ENCODE results near the gene MYL4.

Gene MYL4

GRCh38 chr17:47231334-47231733, 22.2 kb downstream of the MYL4 start:
- peak overlapping the region; percentile 48 for H3K4me3 ChIP-seq (ENCODE audit: low read depth, low read length, poor library complexity, severe bottlenecking)

GRCh38 chr17:47231866-47232265, 22.7 kb downstream of the MYL4 start:
- H3K9ac ChIP-seq (ENCODE audit: low read length), result no peak overlapping the region
- TF ChIP-seq CTCF (IDR thresholded peaks at IDR 0.05; ENCODE audit: low read length) (no peak), EZH2 (IDR thresholded peaks at IDR 0.05; ENCODE audit: borderline replicate concordance, low read length) (no peak)
- H3K79me2 ChIP-seq (ENCODE audit: insufficient read depth, low read length), result no peaks in the 10 kb centered on the region
- no peak overlapping the region for H3K4me2 ChIP-seq (ENCODE audit: low read length)
- no peaks in the 10 kb centered on the region for H3K27me3 ChIP-seq (ENCODE audit: insufficient read depth, low read length)
- H3K27ac ChIP-seq (ENCODE audit: low read depth, low read length, poor library complexity, severe bottlenecking), result no peak overlapping the region
- H3K4me3 ChIP-seq (ENCODE audit: low read depth, low read length, poor library complexity, severe bottlenecking), result no peak overlapping the region
- H3F3A ChIP-seq (ENCODE audit: insufficient read depth, low read length), result no peaks in the 10 kb centered on the region
- H3K9me2 ChIP-seq (ENCODE audit: low read depth, low read length), result no peaks in the 10 kb centered on the region
- peaks cover 5% of the 10 kb centered on the region for H3K9me3 ChIP-seq (ENCODE audit: low read length)
- no peak overlapping the region for H2AFZ ChIP-seq (ENCODE audit: low read length)
- peaks cover 23% of the 10 kb centered on the region for H3K4me1 ChIP-seq (ENCODE audit: insufficient read depth, low read length, severe bottlenecking)
- no peaks in the 10 kb centered on the region for H3K36me3 ChIP-seq (ENCODE audit: insufficient read depth, low read length)
- H4K20me1 ChIP-seq (ENCODE audit: insufficient read depth, low read length), result no peaks in the 10 kb centered on the region

More at GRCh38 chr17:47231334-47231733, 22.2 kb downstream of the MYL4 start:
- no peaks in the 10 kb centered on the region for H3K36me3 ChIP-seq (ENCODE audit: insufficient read depth, low read length)
- no peaks in the 10 kb centered on the region for H3K79me2 ChIP-seq (ENCODE audit: insufficient read depth, low read length)
- no peaks in the 10 kb centered on the region for H3K27me3 ChIP-seq (ENCODE audit: insufficient read depth, low read length)
- peak overlapping the region; percentile 72 for H3K4me2 ChIP-seq (ENCODE audit: low read length)
- H3K4me1 ChIP-seq (ENCODE audit: insufficient read depth, low read length, severe bottlenecking), result peaks cover 23% of the 10 kb centered on the region
- no peak for TF ChIP-seq CTCF (IDR thresholded peaks at IDR 0.05; ENCODE audit: low read length)
- no peak for TF ChIP-seq EZH2 (IDR thresholded peaks at IDR 0.05; ENCODE audit: borderline replicate concordance, low read length)
- no peaks in the 10 kb centered on the region for H4K20me1 ChIP-seq (ENCODE audit: insufficient read depth, low read length)
- no peak overlapping the region; the same call in 1 of the 2 replicates for H3K9ac ChIP-seq (ENCODE audit: low read length)
- H3K27ac ChIP-seq (ENCODE audit: low read depth, low read length, poor library complexity, severe bottlenecking), result no peak overlapping the region
- no peak overlapping the region for H2AFZ ChIP-seq (ENCODE audit: low read length)
- no peaks in the 10 kb centered on the region; the same call in 1 of the 2 replicates for H3K9me3 ChIP-seq (ENCODE audit: low read length)
- no peaks in the 10 kb centered on the region for H3K9me2 ChIP-seq (ENCODE audit: low read depth, low read length)
- H3F3A ChIP-seq (ENCODE audit: insufficient read depth, low read length), result no peaks in the 10 kb centered on the region

- H3K4me2 ChIP-seq (ENCODE audit: low read length), result no peak overlapping the region
- H3F3A ChIP-seq (ENCODE audit: insufficient read depth, low read length), result no peaks in the 10 kb centered on the region
- no peaks in the 10 kb centered on the region for H4K20me1 ChIP-seq (ENCODE audit: insufficient read depth, low read length)
- no peaks in the 10 kb centered on the region for H3K9me2 ChIP-seq (ENCODE audit: low read depth, low read length)
- TF ChIP-seq EZH2 (IDR thresholded peaks at IDR 0.05; ENCODE audit: borderline replicate concordance, low read length) (no peak), CTCF (IDR thresholded peaks at IDR 0.05; ENCODE audit: low read length) (no peak)
- H3K27me3 ChIP-seq (ENCODE audit: insufficient read depth, low read length), result no peaks in the 10 kb centered on the region
- no peak overlapping the region for H3K4me3 ChIP-seq (ENCODE audit: low read depth, low read length, poor library complexity, severe bottlenecking)
- H3K79me2 ChIP-seq (ENCODE audit: insufficient read depth, low read length), result no peaks in the 10 kb centered on the region
- no peak overlapping the region for H3K9ac ChIP-seq (ENCODE audit: low read length)
- H3K36me3 ChIP-seq (ENCODE audit: insufficient read depth, low read length), result no peaks in the 10 kb centered on the region
- peaks cover 23% of the 10 kb centered on the region for H3K4me1 ChIP-seq (ENCODE audit: insufficient read depth, low read length, severe bottlenecking)
- H3K9me3 ChIP-seq (ENCODE audit: low read length), result peaks cover 7% of the 10 kb centered on the region
- H2AFZ ChIP-seq (ENCODE audit: low read length), result no peak overlapping the region
- H3K27ac ChIP-seq (ENCODE audit: low read depth, low read length, poor library complexity, severe bottlenecking), result no peak overlapping the region
Observed at GRCh38 chr17:47232465-47232864, 23.3 kb downstream of the MYL4 start.
